ENCODE data around the gene BPI. TPM values are rescaled to one million over a fixed set of nuclear protein-coding genes. Genes with fewer than 3 reads are reported as not detected.

Gene BPI
- total RNA-seq, 1 experiment from 2014 or later = not detected

GRCh38 chr20:38270869-38271605 lies 32.9 kb upstream of the BPI start:
- Mint-ChIP-seq H3K4me3 (ENCODE audit: unreplicated experiment) (no peak overlapping the region), H3K36me3 (ENCODE audit: insufficient read depth, unreplicated experiment) (no peaks in the 10 kb centered on the region), H3K27me3 (ENCODE audit: insufficient read depth, unreplicated experiment) (peaks cover 9% of the 10 kb centered on the region), H3K9me3 (ENCODE audit: unreplicated experiment) (no peaks in the 10 kb centered on the region), H3K4me1 (ENCODE audit: low read depth, unreplicated experiment) (no peaks in the 10 kb centered on the region), H3K27ac (ENCODE audit: unreplicated experiment) (no peak overlapping the region)
- Histone ChIP-seq H3K4me3 (ENCODE audit: low read depth, low read length) (no peak overlapping the region), H3K4me1 (no peaks in the 10 kb centered on the region), H3K36me3 (ENCODE audit: control insufficient read depth, insufficient read depth, low read length) (no peaks in the 10 kb centered on the region), H3K27me3 (replicated peaks; ENCODE audit: control insufficient read depth, insufficient read depth, low read length) (no peaks in the 10 kb centered on the region), H3K9me3 (peaks cover 5% of the 10 kb centered on the region; the same call in 1 of the 2 replicates)
- TF ChIP-seq CTCF (IDR thresholded peaks at IDR 0.05; ENCODE audit: insufficient read depth in 1 of 2, low read depth in 1 of 2, low read length in 1 of 2, severe bottlenecking in 1 of 2, unreplicated experiment in 1 of 2) = no peak
- ChIA-PET POLR2A (no interaction called here), CTCF (no interaction called here)
- DNase-seq = no peak
- intact Hi-C loops (cut with micrococcal nuclease; ENCODE audit: unreplicated experiment) = no loop called here
- no TSS peak for BruUV-seq (replicated peaks)

GRCh38 chr20:38271608-38272120 lies 32.3 kb upstream of the BPI start:
- Mint-ChIP-seq H3K27me3 (ENCODE audit: insufficient read depth, unreplicated experiment) (peaks cover 7% of the 10 kb centered on the region), H3K9me3 (ENCODE audit: unreplicated experiment) (no peaks in the 10 kb centered on the region), H3K36me3 (ENCODE audit: insufficient read depth, unreplicated experiment) (no peaks in the 10 kb centered on the region), H3K4me3 (ENCODE audit: unreplicated experiment) (no peak overlapping the region), H3K4me1 (ENCODE audit: low read depth, unreplicated experiment) (no peaks in the 10 kb centered on the region), H3K27ac (ENCODE audit: unreplicated experiment) (no peak overlapping the region)
- BruUV-seq (replicated peaks) = no TSS peak
- POLR2A ChIA-PET = no interaction called here
- Histone ChIP-seq H3K4me3 (ENCODE audit: low read depth, low read length) (no peak overlapping the region), H3K4me1 (no peaks in the 10 kb centered on the region), H3K36me3 (ENCODE audit: control insufficient read depth, insufficient read depth, low read length) (no peaks in the 10 kb centered on the region), H3K9me3 (peaks cover 5% of the 10 kb centered on the region; the same call in 1 of the 2 replicates), H3K27me3 (replicated peaks; ENCODE audit: control insufficient read depth, insufficient read depth, low read length) (no peaks in the 10 kb centered on the region)
- intact Hi-C loops (cut with micrococcal nuclease; ENCODE audit: unreplicated experiment) = no loop called here
- no peak for TF ChIP-seq CTCF (IDR thresholded peaks at IDR 0.05; ENCODE audit: insufficient read depth in 1 of 2, low read depth in 1 of 2, low read length in 1 of 2, severe bottlenecking in 1 of 2, unreplicated experiment in 1 of 2)
- DNase-seq = no peak
- CTCF ChIA-PET = no interaction called here

- Mint-ChIP-seq H3K27ac (ENCODE audit: unreplicated experiment) (no peak overlapping the region), H3K4me3 (ENCODE audit: unreplicated experiment) (no peak overlapping the region), H3K4me1 (ENCODE audit: low read depth, unreplicated experiment) (no peaks in the 10 kb centered on the region), H3K9me3 (ENCODE audit: unreplicated experiment) (no peaks in the 10 kb centered on the region), H3K36me3 (ENCODE audit: insufficient read depth, unreplicated experiment) (no peaks in the 10 kb centered on the region), H3K27me3 (ENCODE audit: insufficient read depth, unreplicated experiment) (peaks cover 7% of the 10 kb centered on the region)
- ChIA-PET CTCF (no interaction called here), POLR2A (no interaction called here)
- intact Hi-C loops (cut with micrococcal nuclease; ENCODE audit: unreplicated experiment) = no loop called here
- Histone ChIP-seq H3K4me1 (no peaks in the 10 kb centered on the region), H3K4me3 (ENCODE audit: low read depth, low read length) (no peak overlapping the region), H3K9me3 (peaks cover 5% of the 10 kb centered on the region; the same call in 1 of the 2 replicates), H3K36me3 (ENCODE audit: control insufficient read depth, insufficient read depth, low read length) (no peaks in the 10 kb centered on the region), H3K27me3 (replicated peaks; ENCODE audit: control insufficient read depth, insufficient read depth, low read length) (no peaks in the 10 kb centered on the region)
- BruUV-seq (replicated peaks) = no TSS peak
- TF ChIP-seq CTCF (IDR thresholded peaks at IDR 0.05; ENCODE audit: insufficient read depth in 1 of 2, low read depth in 1 of 2, low read length in 1 of 2, severe bottlenecking in 1 of 2, unreplicated experiment in 1 of 2) = no peak
- DNase-seq = peak in 1 of 2 experiments; percentile 29
Observed at GRCh38 chr20:38272398-38272797, 31.6 kb upstream of the BPI start.
